Natural killer cell (primary cell): ENCODE results near the gene THNSL1. TPM values are rescaled to one million over a fixed set of nuclear protein-coding genes. Genes with fewer than 3 reads are reported as not detected.

Experiments
- ATAC-seq, 3 donors: fragments of 150-1000 bp in 2 of 3; fragments of 200-7000 bp in 1 of 3; cut with Tn5 transposase; 1 replicate in 1 of 3; 2 replicates in 2 of 3; pipeline ENCODE4 v1.10.0; 2021; ENCODE audit warnings: mild to moderate bottlenecking in 2 of 3, moderate library complexity in 2 of 3
- DNase-seq, 2 donors: peaks; one replicate each; pipeline versions ENCODE4 v3.0.0 to v3.0.0-alpha.2; 2013 to 2021; ENCODE audit warnings: mixed read lengths in 1 of 2
- H3K27ac ChIP-seq: one replicate; pipeline ENCODE4 v1.5.1; 2013; ENCODE audit warnings: mild to moderate bottlenecking, low read length
- H3K27me3 ChIP-seq: one replicate; pipeline ENCODE4 v1.6.1; 2013; ENCODE audit warnings: low read length; ENCODE audit not compliant: control insufficient read depth, insufficient read depth
- H3K36me3 ChIP-seq: one replicate; pipeline ENCODE4 v1.6.1; 2013; ENCODE audit warnings: low read length; ENCODE audit not compliant: control insufficient read depth, insufficient read depth
- H3K4me1 ChIP-seq: one replicate; pipeline ENCODE4 v1.6.1; 2013; ENCODE audit warnings: low read length; ENCODE audit not compliant: control insufficient read depth, insufficient read depth
- H3K4me3 ChIP-seq: one replicate; pipeline ENCODE4 v1.5.1; 2013; ENCODE audit warnings: low read length
- H3K9me3 ChIP-seq: one replicate; pipeline ENCODE4 v1.6.1; 2013; ENCODE audit warnings: low read length; ENCODE audit not compliant: control insufficient read depth, insufficient read depth
- H3K27ac Mint-ChIP-seq, 2 donors: one replicate each; pipeline ENCODE4 v1.8.0; 2022; ENCODE audit warnings: mild to moderate bottlenecking in 2 of 2, mixed read lengths in 2 of 2, moderate library complexity in 1 of 2
- H3K27me3 Mint-ChIP-seq, 2 donors: one replicate each; pipeline ENCODE4 v1.8.0; 2022; ENCODE audit warnings: low read depth in 2 of 2, mixed read lengths in 2 of 2
- H3K36me3 Mint-ChIP-seq: one replicate; pipeline ENCODE4 v1.8.0; 2022; ENCODE audit warnings: mixed read lengths
- H3K4me1 Mint-ChIP-seq, 2 donors: one replicate each; pipeline ENCODE4 v1.8.0; 2022; ENCODE audit warnings: mixed read lengths in 2 of 2
- H3K4me3 Mint-ChIP-seq: one replicate; pipeline ENCODE4 v1.8.0; 2022; ENCODE audit warnings: mild to moderate bottlenecking, moderate library complexity, mixed read lengths
- H3K9me3 Mint-ChIP-seq, 2 donors: one replicate each; pipeline ENCODE4 v1.8.0; 2022; ENCODE audit warnings: mixed read lengths in 2 of 2
- CTCF ChIP-seq: fragments of 200-600 bp; IDR thresholded peaks from one replicate; pipeline ENCODE4 v1.8.0; 2022; ENCODE audit warnings: antibody characterized with exemption
- WGBS: methylation state at CpG from one replicate; pipeline ENCODE4 v1.1.7; 2013; ENCODE audit warnings: missing lambda C conversion rate; ENCODE audit not compliant: insufficient coverage; 5-methylcytosine and 5-hydroxymethylcytosine counted together
- intact Hi-C: fragments of 100-400 bp; cut with micrococcal nuclease; formaldehyde crosslinking; loops from one replicate; pipeline ENCODE4 v1.14.2; 2022
- total RNA-seq, 4 donors: library from RNA; stranded (reverse); fragments of 120-200 nt in 1 of 4; gene quantifications; one replicate each; pipeline versions ENCODE4 v1.2.3 to v1.2.4, GENCODE V29; 2013 to 2022

The THNSL1 gene
- total RNA-seq, 3 donors from 2014 or later (not counting 1 experiment from before 2014, with no cell fraction given) = 1.2 to 2.9 (median 2.3) TPM

- intact Hi-C loops = no loop called here
- H3K4me3 ChIP-seq = no peak overlapping the region
- Mint-ChIP-seq H3K4me3 (no peak overlapping the region), H3K4me1 (no peaks in the 10 kb centered on the region), H3K27ac (no peak overlapping the region), H3K27me3 (peaks cover 0 to 3% of the 10 kb centered on the region in 2 donors), H3K9me3 (no peaks in the 10 kb centered on the region), H3K36me3 (no peaks in the 10 kb centered on the region)
- no peaks in the 10 kb centered on the region for H3K4me1 ChIP-seq
- ATAC-seq (no peak), DNase-seq (no peak)
- WGBS = 94% methylated on average over 3 of the region's 4 CpGs
- no peaks in the 10 kb centered on the region for H3K27me3 ChIP-seq
- no peaks in the 10 kb centered on the region for H3K9me3 ChIP-seq
- TF ChIP-seq CTCF = no peak
- no peak overlapping the region for H3K27ac ChIP-seq
- H3K36me3 ChIP-seq = no peaks in the 10 kb centered on the region
These were observed 33.3 kb upstream of the THNSL1 start for GRCh38 chr10:24983130-24983529.

GRCh38 chr10:24983946-24984345, 32.5 kb upstream of the THNSL1 start:
- WGBS = 74% methylated on average over 2 of the region's 3 CpGs
- no peaks in the 10 kb centered on the region for H3K9me3 Mint-ChIP-seq
- H3K4me3 Mint-ChIP-seq = no peak overlapping the region
- Histone ChIP-seq H3K36me3 (no peaks in the 10 kb centered on the region), H3K9me3 (no peaks in the 10 kb centered on the region), H3K27ac (no peak overlapping the region), H3K27me3 (no peaks in the 10 kb centered on the region), H3K4me3 (no peak overlapping the region), H3K4me1 (no peaks in the 10 kb centered on the region)
- DNase-seq = no peak
- H3K4me1 Mint-ChIP-seq = no peaks in the 10 kb centered on the region
- no peaks in the 10 kb centered on the region for H3K36me3 Mint-ChIP-seq
- no peak for TF ChIP-seq CTCF
- H3K27ac Mint-ChIP-seq = no peak overlapping the region
- peaks cover 0 to 3% of the 10 kb centered on the region in 2 donors for H3K27me3 Mint-ChIP-seq
- ATAC-seq = no peak
- intact Hi-C loops = no loop called here

- intact Hi-C loops = no loop called here
- Histone ChIP-seq H3K27me3 (no peaks in the 10 kb centered on the region), H3K4me3 (no peak overlapping the region), H3K9me3 (no peaks in the 10 kb centered on the region), H3K36me3 (no peaks in the 10 kb centered on the region), H3K4me1 (no peaks in the 10 kb centered on the region), H3K27ac (no peak overlapping the region)
- Mint-ChIP-seq H3K4me3 (no peak overlapping the region), H3K9me3 (no peaks in the 10 kb centered on the region), H3K36me3 (no peaks in the 10 kb centered on the region), H3K27ac (no peak overlapping the region), H3K4me1 (no peaks in the 10 kb centered on the region), H3K27me3 (peaks cover 0 to 3% of the 10 kb centered on the region in 2 donors)
- ATAC-seq = no peak
- DNase-seq = no peak
- WGBS = 50% methylated on average over 2 of the region's 3 CpGs
- no peak for TF ChIP-seq CTCF
These were observed 31.5 kb upstream of the THNSL1 start for GRCh38 chr10:24984906-24985305.

GRCh38 chr10:24988831-24989640, 27.4 kb upstream of the THNSL1 start:
- Mint-ChIP-seq H3K27me3 (no peaks in the 10 kb centered on the region), H3K4me3 (no peak overlapping the region), H3K36me3 (no peaks in the 10 kb centered on the region), H3K27ac (no peak overlapping the region), H3K4me1 (no peaks in the 10 kb centered on the region), H3K9me3 (no peaks in the 10 kb centered on the region)
- no peak overlapping the region for H3K4me3 ChIP-seq
- ATAC-seq (peak in 1 of 3 donors; percentile 60), DNase-seq (no peak)
- H3K27ac ChIP-seq = no peak overlapping the region
- no peak for TF ChIP-seq CTCF
- WGBS = 55% methylated on average over 12 of the region's 12 CpGs
- H3K27me3 ChIP-seq = no peaks in the 10 kb centered on the region
- no peaks in the 10 kb centered on the region for H3K9me3 ChIP-seq
- H3K4me1 ChIP-seq = no peaks in the 10 kb centered on the region
- H3K36me3 ChIP-seq = no peaks in the 10 kb centered on the region
- intact Hi-C loops = no loop called here
